DMS79 (cell line): ENCODE measurements around the gene ELOVL3.

Source experiments
- DNase-seq: peaks from one replicate; lab custom pipeline; 2025; lab: John Stamatoyannopoulos, UW

ELOVL3 gene

GRCh38 chr10:102254426-102254825, 28.3 kb downstream of the ELOVL3 start:
- DNase-seq: no peak

GRCh38 chr10:102255404-102255803, 29.3 kb downstream of the ELOVL3 start:
- no peak for DNase-seq

- no peak for DNase-seq
Observed at GRCh38 chr10:102261196-102261595, 35.1 kb downstream of the ELOVL3 start.

DNA sequence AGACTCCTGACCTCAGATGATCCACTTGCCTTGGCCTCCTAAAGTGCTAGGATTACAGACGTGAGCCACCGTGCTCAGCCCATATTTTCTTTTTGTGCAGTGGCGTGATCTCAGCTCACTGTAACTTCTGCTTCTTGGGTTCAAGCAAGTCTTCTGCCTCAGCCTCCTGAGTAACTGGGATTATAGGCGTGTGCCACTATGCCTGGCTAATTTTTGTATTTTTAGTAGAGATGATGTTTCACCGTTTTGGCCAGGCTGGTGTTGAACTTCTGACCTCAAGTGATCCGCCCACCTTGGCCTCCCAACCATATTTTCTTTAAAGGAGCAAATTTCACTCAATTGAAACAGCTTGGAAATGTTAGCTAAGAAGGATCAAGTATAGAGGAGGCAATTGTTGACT, 35.7 kb downstream of the ELOVL3 start:
- DNase-seq: no peak

GRCh38 chr10:102262744-102263370, 36.8 kb downstream of the ELOVL3 start:
- no peak for DNase-seq

- no peak for DNase-seq
Observed at GRCh38 chr10:102264371-102264770, 38.3 kb downstream of the ELOVL3 start.

DNA sequence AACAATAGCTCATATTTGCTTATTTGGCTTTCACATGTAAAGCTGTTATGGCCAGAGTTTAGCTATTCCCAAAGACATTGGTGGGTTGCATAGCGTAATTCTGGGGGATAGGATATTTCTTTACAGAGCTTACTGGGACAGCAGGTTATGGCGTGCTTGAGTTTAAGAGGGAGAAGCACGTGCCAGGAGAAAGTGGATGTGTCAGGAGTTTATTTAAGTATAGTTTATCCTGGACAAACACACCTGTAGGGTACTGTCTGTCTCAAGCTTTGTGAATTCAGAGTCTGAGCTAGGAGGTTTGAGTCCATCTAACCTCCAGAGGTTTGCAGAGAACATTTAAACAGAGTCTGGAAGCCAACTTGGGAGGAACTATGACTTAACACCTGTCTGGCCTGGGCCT, 40.6 kb downstream of the ELOVL3 start:
- no peak for DNase-seq

DNA sequence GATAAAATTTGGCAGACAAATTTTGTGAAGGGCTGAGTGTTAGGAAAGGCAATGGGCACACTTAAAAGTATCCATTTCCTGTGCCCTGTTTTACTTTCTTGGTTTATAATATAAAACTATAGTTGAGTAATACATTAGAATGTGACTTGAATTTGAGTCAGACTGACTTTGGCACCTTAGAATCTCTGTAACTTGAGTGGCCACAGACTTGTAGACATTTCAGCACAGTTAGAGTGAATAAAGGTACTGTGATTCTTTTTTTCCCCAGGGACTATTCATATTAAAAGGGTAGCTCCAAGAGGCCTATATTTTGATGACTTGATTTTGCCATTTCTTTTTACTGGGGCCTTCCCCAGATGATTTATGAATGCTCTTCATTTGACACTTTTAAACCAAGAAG, 41.6 kb downstream of the ELOVL3 start:
- no peak for DNase-seq

GRCh38 chr10:102268375-102268888, 42.3 kb downstream of the ELOVL3 start:
- no peak for DNase-seq

DNA sequence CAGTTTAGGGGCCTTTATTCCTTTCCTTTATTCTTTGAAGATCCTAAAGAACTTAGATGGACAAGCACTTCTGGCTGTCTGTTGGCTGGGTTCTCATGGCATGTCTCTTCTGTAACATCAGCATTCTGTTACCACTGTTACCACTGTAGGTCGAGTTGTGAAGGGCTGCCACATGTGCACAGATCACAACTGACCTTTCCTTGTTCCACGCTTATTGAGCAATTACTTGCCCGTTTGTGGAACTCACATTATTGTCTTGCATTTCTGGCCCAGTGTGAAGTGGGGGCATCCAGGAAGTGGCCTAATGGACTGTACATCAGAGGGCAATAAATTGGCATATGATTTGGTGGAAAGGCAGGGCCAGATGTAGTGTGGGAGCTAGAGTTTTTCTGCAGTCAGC, 42.9 kb downstream of the ELOVL3 start:
- no peak for DNase-seq

- DNase-seq: no peak
Observed at GRCh38 chr10:102274062-102274461, 48.0 kb downstream of the ELOVL3 start.

DNA sequence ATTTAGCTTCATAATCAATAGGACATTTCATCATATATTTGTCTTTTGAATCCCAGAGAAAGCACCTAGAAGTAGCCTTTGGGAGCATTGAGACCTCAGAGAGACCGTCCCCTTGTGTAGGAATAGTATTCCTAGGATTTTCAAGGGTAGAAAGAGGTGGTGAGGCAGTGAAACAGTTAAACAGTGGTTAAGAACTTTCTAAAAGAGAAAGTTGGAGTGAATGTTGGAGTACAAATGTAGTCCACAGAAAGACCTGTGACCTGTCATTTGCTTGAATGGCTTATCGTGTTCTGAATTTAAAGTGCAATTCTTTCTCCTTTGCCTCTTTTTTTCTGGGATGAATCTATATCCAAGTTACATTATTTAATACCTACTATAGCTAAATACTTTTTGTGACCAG, 49.2 kb downstream of the ELOVL3 start:
- DNase-seq: no peak

DNA sequence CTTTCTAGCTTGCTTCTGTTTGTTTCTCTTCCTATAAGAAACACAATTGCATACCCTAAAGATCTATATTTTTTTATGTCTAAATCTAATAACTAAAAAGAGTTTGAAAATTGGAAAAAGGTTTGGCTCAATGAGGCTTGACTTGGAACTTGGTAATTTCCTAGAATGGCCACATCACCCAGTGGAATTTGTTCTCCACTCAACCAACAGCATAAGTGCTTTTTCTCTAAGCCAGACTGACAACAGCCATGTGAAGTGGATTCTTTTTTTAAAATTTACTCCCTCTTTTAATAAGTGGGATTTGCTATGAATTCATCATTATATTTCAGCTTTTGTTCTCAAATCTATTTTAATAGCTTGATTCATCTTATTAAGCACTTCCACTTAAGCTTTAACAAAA, 53.0 kb downstream of the ELOVL3 start:
- DNase-seq: no peak
